Keratinocyte (primary cell): ENCODE data around the gene TAOK3. TPM values are rescaled to one million over a fixed set of nuclear protein-coding genes. Genes with fewer than 3 reads are reported as not detected.

ENCODE experiments used
- DNase-seq: peaks from one replicate; pipeline ENCODE4 v3.0.0-alpha.2; 2011; ENCODE audit warnings: low read depth, missing footprints, low spot score
- FAIRE-seq: peaks from 2 replicates; lab custom pipeline; 2011; peaks lifted over from hg19 to GRCh38; lab: Jason Lieb, UNC
- H2AFZ ChIP-seq: 2 replicates; pipeline ENCODE4 v1.6.0; 2012; ENCODE audit warnings: low read length, control low read depth, inconsistent platforms; ENCODE audit not compliant: control insufficient read depth
- H3K27ac ChIP-seq: 2 replicates; pipeline ENCODE4 v1.5.1; 2011; ENCODE audit warnings: low read length; ENCODE audit not compliant: control insufficient read depth, insufficient read depth
- H3K27me3 ChIP-seq: 3 replicates; pipeline ENCODE4 v1.6.0; 2011; ENCODE audit warnings: low read length; ENCODE audit not compliant: control insufficient read depth, insufficient read depth; ENCODE audit errors: extremely low read depth
- H3K36me3 ChIP-seq, 2 experiments: 2 replicates in 1 of 2; 3 replicates in 1 of 2; pipeline ENCODE4 v1.5.1; 2011; ENCODE audit warnings: low read length in 2 of 2, mild to moderate bottlenecking in 1 of 2; ENCODE audit not compliant: control insufficient read depth in 2 of 2, insufficient read depth in 2 of 2; ENCODE audit errors: extremely low read depth in 1 of 2
- H3K4me1 ChIP-seq: 3 replicates; pipeline ENCODE4 v1.5.1; 2011; ENCODE audit warnings: low read length; ENCODE audit not compliant: control insufficient read depth, insufficient read depth; ENCODE audit errors: extremely low read depth
- H3K4me2 ChIP-seq: 3 replicates; pipeline ENCODE4 v1.6.0; 2011; ENCODE audit warnings: low read depth, low read length; ENCODE audit not compliant: control insufficient read depth, insufficient read depth; ENCODE audit errors: extremely low read depth
- H3K4me3 ChIP-seq, 3 experiments: fragments of 200-600 bp in 1 of 3; sonication (generic) in 1 of 3; 2 replicates in 2 of 3; 3 replicates in 1 of 3; pipeline ENCODE4 v1.5.1; 2011 to 2016; ENCODE audit warnings: low read length in 3 of 3, mild to moderate bottlenecking in 3 of 3, control low read depth in 2 of 3, inconsistent platforms in 1 of 3, low read depth in 1 of 3, mixed read lengths in 1 of 3, mixed run types in 1 of 3, moderate library complexity in 1 of 3; ENCODE audit not compliant: control insufficient read depth in 2 of 3, insufficient read depth in 2 of 3; ENCODE audit errors: extremely low read depth in 1 of 3
- H3K79me2 ChIP-seq: 2 replicates; pipeline ENCODE4 v1.6.0; 2012; ENCODE audit warnings: low read length; ENCODE audit not compliant: control insufficient read depth, insufficient read depth
- H3K9ac ChIP-seq: 3 replicates; pipeline ENCODE4 v1.6.0; 2011; ENCODE audit warnings: low read length; ENCODE audit not compliant: control insufficient read depth, insufficient read depth; ENCODE audit errors: extremely low read depth
- H3K9me1 ChIP-seq: 3 replicates; pipeline ENCODE4 v1.6.0; 2011; ENCODE audit warnings: low read length; ENCODE audit not compliant: control insufficient read depth, insufficient read depth; ENCODE audit errors: extremely low read depth
- H3K9me3 ChIP-seq: 2 replicates; pipeline ENCODE4 v1.5.1; 2012; ENCODE audit warnings: low read depth, low read length; ENCODE audit not compliant: control insufficient read depth
- H4K20me1 ChIP-seq: 3 replicates; pipeline ENCODE4 v1.6.0; 2011; ENCODE audit warnings: low read length; ENCODE audit not compliant: control insufficient read depth, insufficient read depth; ENCODE audit errors: extremely low read depth
- CTCF ChIP-seq, 3 experiments: IDR thresholded peaks in 1 of 3; conservative IDR thresholded peaks in 1 of 3; optimal IDR thresholded peaks in 1 of 3; 2 replicates in 2 of 3; 3 replicates in 1 of 3; pipeline versions ENCODE3 to v1.5.1; 2011; ENCODE audit warnings: low read length in 3 of 3, mild to moderate bottlenecking in 3 of 3, moderate library complexity in 2 of 3, control low read depth in 1 of 3, inconsistent platforms in 1 of 3; ENCODE audit not compliant: insufficient read depth in 2 of 3; ENCODE audit errors: extremely low read depth in 1 of 3
- EZH2 ChIP-seq: IDR thresholded peaks from one replicate; pipeline ENCODE4 v1.6.1; 2012; ENCODE audit warnings: inconsistent platforms, mild to moderate bottlenecking, low read length, moderate library complexity
- dilution Hi-C: fragments of 300-500 bp; cut with MboI; formaldehyde crosslinking; loops from one replicate; pipeline ENCODE4 v1.7.0; 2020; ENCODE audit warnings: low sequenced_read_pairs; ENCODE audit not compliant: extremely low pct_ligation_motif_present
- polyA plus RNA-seq, 5 experiments: library from polyadenylated mRNA; depleted of rRNA in 3 of 5; stranded (reverse) in 3 of 5; stranded (forward) in 1 of 5; unstranded in 1 of 5; fragments of >200 nt; gene quantifications; 1 replicate in 1 of 5; 2 replicates in 3 of 5; 3 replicates in 1 of 5; pipeline versions ENCODE4 v1.2.1 to v1.2.3, GENCODE V29; 2011 to 2012; ENCODE audit warnings: missing spikeins in 2 of 5, low read depth in 1 of 5, low replicate concordance in 1 of 5

Gene TAOK3
- polyA plus RNA-seq, 1 donor (not counting 4 experiments of a cell fraction or from before 2014, with no cell fraction given) = 35.0 TPM

DNA sequence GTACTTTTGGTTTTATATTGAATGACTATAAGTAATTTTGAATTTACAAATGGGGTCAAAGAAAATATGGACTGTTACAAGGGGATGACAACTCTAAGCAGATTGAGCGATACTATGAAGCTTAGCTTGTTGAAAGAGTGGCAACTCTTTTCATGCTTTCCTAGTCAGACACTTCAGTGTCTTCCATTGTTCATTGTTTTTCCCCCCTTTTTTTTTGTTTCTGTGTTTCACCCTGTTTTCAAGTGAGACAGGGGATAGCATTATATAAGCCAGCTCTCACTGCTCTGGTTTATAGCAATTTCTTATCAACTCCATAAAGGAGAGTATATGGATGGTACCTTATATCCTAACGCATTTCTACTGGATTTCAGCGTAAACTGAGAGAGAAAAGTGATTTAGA, 212.2 kb downstream of the TAOK3 start:
- Histone ChIP-seq H3K36me3 (peaks cover 21 to 24% of the 10 kb centered on the region in 2 experiments), H3K9me3 (no peaks in the 10 kb centered on the region), H3K79me2 (no peaks in the 10 kb centered on the region), H3K4me1 (no peaks in the 10 kb centered on the region), H3K27ac (no peak overlapping the region), H3K4me3 (no peak overlapping the region), H4K20me1 (no peaks in the 10 kb centered on the region), H3K9ac (no peak overlapping the region), H2AFZ (no peak overlapping the region), H3K4me2 (no peak overlapping the region), H3K9me1 (no peaks in the 10 kb centered on the region), H3K27me3 (no peaks in the 10 kb centered on the region)
- no peak for DNase-seq
- TF ChIP-seq EZH2 (no peak), CTCF (optimal IDR thresholded peaks at IDR 0.05 in 1 of 3, IDR thresholded peaks at IDR 0.05 in 1 of 3, conservative IDR thresholded peaks at IDR 0.05 in 1 of 3; ENCODE audit: extremely low read depth in 1 of 3, insufficient read depth in 2 of 3, low read length in 3 of 3) (no peak)
- FAIRE-seq = no peak
- dilution Hi-C loops = no loop called here

DNA sequence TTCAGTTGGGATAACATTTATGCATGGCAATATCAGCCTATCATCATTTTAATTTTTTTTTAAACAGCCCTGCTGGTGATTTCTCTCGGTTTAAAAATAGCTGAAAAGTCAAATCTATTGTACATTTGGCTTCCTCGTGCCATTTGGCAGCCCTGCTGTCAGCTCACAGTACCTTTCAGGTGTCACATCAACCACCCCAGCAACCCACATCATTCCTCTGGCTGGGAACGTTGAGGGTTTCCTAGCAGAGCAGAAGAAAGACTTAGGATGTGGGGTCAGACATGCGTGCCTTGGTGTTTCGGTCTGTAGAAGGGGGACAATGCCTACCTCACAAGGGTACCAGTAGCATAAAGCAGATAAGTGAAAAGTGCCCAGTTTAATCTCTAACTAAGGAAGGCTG, 221.0 kb downstream of the TAOK3 start:
- no peak overlapping the region for H3K4me3 ChIP-seq
- H3K9ac ChIP-seq = no peak overlapping the region
- H3K9me1 ChIP-seq = no peaks in the 10 kb centered on the region
- H4K20me1 ChIP-seq = no peaks in the 10 kb centered on the region
- no peaks in the 10 kb centered on the region for H3K4me1 ChIP-seq
- H3K27ac ChIP-seq = no peak overlapping the region
- dilution Hi-C loops = no loop called here
- H3K79me2 ChIP-seq = no peaks in the 10 kb centered on the region
- H2AFZ ChIP-seq = no peak overlapping the region
- TF ChIP-seq CTCF (optimal IDR thresholded peaks at IDR 0.05 in 1 of 3, IDR thresholded peaks at IDR 0.05 in 1 of 3, conservative IDR thresholded peaks at IDR 0.05 in 1 of 3; ENCODE audit: extremely low read depth in 1 of 3, insufficient read depth in 2 of 3, low read length in 3 of 3) = no peak
- TF ChIP-seq EZH2 = no peak
- no peaks in the 10 kb centered on the region for H3K9me3 ChIP-seq
- no peaks in the 10 kb centered on the region for H3K27me3 ChIP-seq
- peaks cover 9 to 13% of the 10 kb centered on the region in 2 experiments for H3K36me3 ChIP-seq
- DNase-seq (no peak), FAIRE-seq (no peak)
- no peak overlapping the region for H3K4me2 ChIP-seq
